Mesenchymal stem cell (in vitro differentiated cells and primary cell): ENCODE measurements around the gene GPR135.

Experiments used
- DNase-seq: peaks from one replicate; pipeline ENCODE4 v3.0.0-alpha.2; 2013
- H2AFZ ChIP-seq: one replicate; pipeline ENCODE4 v1.6.1; 2013; ENCODE audit warnings: low read depth, mild to moderate bottlenecking, control low read depth, inconsistent platforms, low read length, moderate library complexity
- H2AK5ac ChIP-seq: 2 replicates; pipeline ENCODE4 v1.6.1; 2013; ENCODE audit warnings: low read length, moderate library complexity, mild to moderate bottlenecking, inconsistent platforms; ENCODE audit not compliant: severe bottlenecking
- H2BK120ac ChIP-seq: one replicate; pipeline ENCODE4 v1.6.1; 2013; ENCODE audit warnings: low read depth, mild to moderate bottlenecking, inconsistent platforms, low read length, moderate library complexity
- H2BK12ac ChIP-seq, 2 experiments: one replicate each; pipeline ENCODE4 v1.6.1; 2013; ENCODE audit warnings: inconsistent platforms in 2 of 2, low read length in 2 of 2, mild to moderate bottlenecking in 2 of 2, moderate library complexity in 2 of 2, control low read depth in 1 of 2
- H2BK15ac ChIP-seq: one replicate; pipeline ENCODE4 v1.6.1; 2013; ENCODE audit warnings: mild to moderate bottlenecking, low read depth, inconsistent platforms; ENCODE audit not compliant: poor library complexity, severe bottlenecking
- H2BK5ac ChIP-seq: 2 replicates; pipeline ENCODE4 v1.6.1; 2013; ENCODE audit warnings: low read depth, mild to moderate bottlenecking, low read length, control low read depth, inconsistent platforms; ENCODE audit not compliant: poor library complexity, severe bottlenecking
- H3K14ac ChIP-seq, 2 experiments: one replicate each; pipeline ENCODE4 v1.6.1; 2013; ENCODE audit warnings: inconsistent platforms in 2 of 2, low read length in 2 of 2, control low read depth in 1 of 2, mild to moderate bottlenecking in 1 of 2, moderate library complexity in 1 of 2
- H3K18ac ChIP-seq, 2 experiments: one replicate each; pipeline ENCODE4 v1.6.1; 2013; ENCODE audit warnings: inconsistent platforms in 2 of 2, low read length in 2 of 2, control low read depth in 1 of 2, low read depth in 1 of 2, mild to moderate bottlenecking in 1 of 2
- H3K23ac ChIP-seq, 2 experiments: one replicate each; pipeline ENCODE4 v1.6.1; 2013; ENCODE audit warnings: inconsistent platforms in 2 of 2, low read length in 2 of 2, mild to moderate bottlenecking in 2 of 2, moderate library complexity in 2 of 2, control low read depth in 1 of 2
- H3K27ac ChIP-seq: 2 replicates; pipeline ENCODE4 v1.5.1; 2013; ENCODE audit warnings: mild to moderate bottlenecking, moderate library complexity, low read length, control low read depth, inconsistent platforms; ENCODE audit not compliant: poor library complexity, severe bottlenecking
- H3K27me3 ChIP-seq, 2 experiments: 2 replicates each; pipeline versions ENCODE4 v1.6.1 to v1.7.0; 2013; ENCODE audit warnings: low read length in 2 of 2, mild to moderate bottlenecking in 2 of 2, moderate library complexity in 2 of 2, control low read depth in 1 of 2, inconsistent platforms in 1 of 2; ENCODE audit not compliant: control insufficient read depth in 1 of 2, insufficient read depth in 1 of 2
- H3K36me3 ChIP-seq, 2 experiments: 2 replicates each; pipeline versions ENCODE4 v1.6.1 to v1.7.0; 2013; ENCODE audit warnings: low read length in 2 of 2, control low read depth in 1 of 2, inconsistent platforms in 1 of 2, low read depth in 1 of 2, mild to moderate bottlenecking in 1 of 2; ENCODE audit not compliant: insufficient read depth in 2 of 2, control insufficient read depth in 1 of 2
- H3K4ac ChIP-seq, 2 experiments: one replicate each; pipeline ENCODE4 v1.6.1; 2013; ENCODE audit warnings: inconsistent platforms in 2 of 2, low read length in 2 of 2, mild to moderate bottlenecking in 2 of 2, moderate library complexity in 2 of 2, control low read depth in 1 of 2, low read depth in 1 of 2
- H3K4me1 ChIP-seq: 2 replicates; pipeline ENCODE4 v1.6.1; 2013; ENCODE audit warnings: low read depth, low read length, control low read depth; ENCODE audit not compliant: control insufficient read depth, insufficient read depth
- H3K4me2 ChIP-seq: 2 replicates; pipeline ENCODE4 v1.6.1; 2013; ENCODE audit warnings: low read length, mild to moderate bottlenecking, inconsistent platforms; ENCODE audit not compliant: poor library complexity, severe bottlenecking
- H3K4me3 ChIP-seq, 2 experiments: 2 replicates each; pipeline versions ENCODE4 v1.5.1 to v1.7.0; 2013; ENCODE audit warnings: low read length in 2 of 2, mild to moderate bottlenecking in 2 of 2, control low read depth in 1 of 2, low read depth in 1 of 2; ENCODE audit not compliant: insufficient read depth in 1 of 2
- H3K79me1 ChIP-seq: replicated peaks from 2 replicates; pipeline ENCODE4 v1.6.1; 2013; ENCODE audit warnings: mild to moderate bottlenecking, control low read depth, low read length, inconsistent platforms; ENCODE audit not compliant: poor library complexity, severe bottlenecking
- H3K9ac ChIP-seq: 2 replicates; pipeline ENCODE4 v1.7.0; 2013; ENCODE audit warnings: mild to moderate bottlenecking, low read length, moderate library complexity
- H3K9me3 ChIP-seq: 2 replicates; pipeline ENCODE4 v1.7.0; 2013; ENCODE audit warnings: mild to moderate bottlenecking, low read length; ENCODE audit not compliant: control insufficient read depth
- H4K8ac ChIP-seq: one replicate; pipeline ENCODE4 v1.6.1; 2013; ENCODE audit warnings: inconsistent platforms, mild to moderate bottlenecking, low read length, moderate library complexity
- H4K91ac ChIP-seq: one replicate; pipeline ENCODE4 v1.6.1; 2013; ENCODE audit warnings: mild to moderate bottlenecking, low read length, inconsistent platforms
- WGBS: methylation state at CpG from one replicate; pipeline ENCODE4 v1.1.7; 2013; ENCODE audit warnings: mixed read lengths; 5-methylcytosine and 5-hydroxymethylcytosine counted together

The GPR135 gene

GRCh38 chr14:59509101-59509500 is 43.9 kb upstream of the GPR135 start:
- Histone ChIP-seq H3K18ac (no peak overlapping the region), H2BK15ac (no peak overlapping the region), H3K14ac (no peak overlapping the region), H4K8ac (no peak overlapping the region), H3K9ac (no peak overlapping the region), H3K79me1 (no peaks in the 10 kb centered on the region), H2BK12ac (no peak overlapping the region), H3K4me3 (no peak overlapping the region), H4K91ac (no peak overlapping the region), H3K4me1 (peaks cover 3% of the 10 kb centered on the region), H3K36me3 (peaks cover 0 to 9% of the 10 kb centered on the region in 2 experiments), H3K4ac (no peak overlapping the region), H2BK120ac (no peak overlapping the region), H2BK5ac (no peak overlapping the region), H3K4me2 (no peak overlapping the region), H2AFZ (no peak overlapping the region), H3K23ac (no peak overlapping the region), H3K27ac (no peak overlapping the region), H3K27me3 (no peaks in the 10 kb centered on the region), H3K9me3 (no peaks in the 10 kb centered on the region), H2AK5ac (no peak overlapping the region)
- no peak for DNase-seq
- 90% methylated on average over 3 of the region's 3 CpGs for WGBS

GRCh38 chr14:59507752-59508103 is 42.5 kb upstream of the GPR135 start:
- WGBS, result 100% methylated on average over 3 of the region's 3 CpGs
- Histone ChIP-seq H2BK12ac (no peak overlapping the region), H3K27me3 (no peaks in the 10 kb centered on the region), H3K4me1 (peaks cover 3% of the 10 kb centered on the region), H2BK5ac (no peak overlapping the region), H3K23ac (no peak overlapping the region), H3K4me3 (no peak overlapping the region), H2BK120ac (no peak overlapping the region), H4K91ac (no peak overlapping the region), H3K9me3 (no peaks in the 10 kb centered on the region), H3K79me1 (peaks cover 2% of the 10 kb centered on the region), H3K9ac (no peak overlapping the region), H3K27ac (no peak overlapping the region), H3K14ac (no peak overlapping the region), H2BK15ac (no peak overlapping the region), H3K4ac (no peak overlapping the region), H4K8ac (no peak overlapping the region), H3K4me2 (no peak overlapping the region), H3K18ac (no peak overlapping the region), H2AFZ (no peak overlapping the region), H3K36me3 (peaks cover 0 to 21% of the 10 kb centered on the region in 2 experiments), H2AK5ac (no peak overlapping the region)
- DNase-seq, result no peak

GRCh38 chr14:59507063-59507751 is 42.0 kb upstream of the GPR135 start:
- Histone ChIP-seq H3K4me2 (no peak overlapping the region), H2AK5ac (no peak overlapping the region), H4K8ac (no peak overlapping the region), H2BK120ac (no peak overlapping the region), H3K18ac (no peak overlapping the region), H3K9me3 (no peaks in the 10 kb centered on the region), H3K14ac (no peak overlapping the region), H2BK5ac (no peak overlapping the region), H3K79me1 (peaks cover 2% of the 10 kb centered on the region), H2AFZ (no peak overlapping the region), H3K36me3 (peaks cover 0 to 21% of the 10 kb centered on the region in 2 experiments), H2BK12ac (no peak overlapping the region), H3K23ac (no peak overlapping the region), H3K4me1 (peaks cover 2% of the 10 kb centered on the region), H3K27ac (no peak overlapping the region), H4K91ac (no peak overlapping the region), H3K4me3 (no peak overlapping the region), H3K4ac (no peak overlapping the region), H3K27me3 (no peaks in the 10 kb centered on the region), H3K9ac (no peak overlapping the region), H2BK15ac (no peak overlapping the region)
- DNase-seq, result peak; percentile 70

GRCh38 chr14:59503256-59503655 is 38.1 kb upstream of the GPR135 start:
- Histone ChIP-seq H3K4me3 (no peak overlapping the region), H3K9ac (no peak overlapping the region), H3K36me3 (peaks cover 0 to 46% of the 10 kb centered on the region in 2 experiments), H4K91ac (no peak overlapping the region), H3K4ac (no peak overlapping the region), H2AFZ (no peak overlapping the region), H2BK5ac (no peak overlapping the region), H2BK120ac (no peak overlapping the region), H3K14ac (no peak overlapping the region), H3K79me1 (peaks cover 4% of the 10 kb centered on the region), H3K18ac (no peak overlapping the region), H3K4me1 (no peaks in the 10 kb centered on the region), H2AK5ac (no peak overlapping the region), H3K23ac (no peak overlapping the region), H2BK15ac (no peak overlapping the region), H4K8ac (no peak overlapping the region), H3K4me2 (no peak overlapping the region), H3K27me3 (no peaks in the 10 kb centered on the region), H3K27ac (no peak overlapping the region), H2BK12ac (no peak overlapping the region), H3K9me3 (no peaks in the 10 kb centered on the region)
- no peak for DNase-seq
- 85% methylated on average over 3 of the region's 4 CpGs for WGBS
